NAMALWA (cell line): ENCODE measurements around the gene CELSR3.

Experiments
- DNase-seq: peaks from one replicate; pipeline ENCODE4 v3.0.0-alpha.2; 2015; ENCODE audit warnings: low spot score

Gene CELSR3

GRCh38 chr3:48687220-48687678 lies 24.6 kb upstream of the CELSR3 start:
- no peak for DNase-seq

GRCh38 chr3:48686538-48687219 lies 24.0 kb upstream of the CELSR3 start:
- no peak for DNase-seq

GRCh38 chr3:48685603-48686511 lies 23.2 kb upstream of the CELSR3 start, which contains the start of gene NCKIPSD:
NCKIPSD (minus strand) TSS chr3:48685915; CDS start chr3:48685807, 108 bp downstream.
- peak; percentile 83 for DNase-seq

GRCh38 chr3:48685293-48685602 lies 22.6 kb upstream of the CELSR3 start:
- no peak for DNase-seq

GRCh38 chr3:48684480-48685143 lies 21.9 kb upstream of the CELSR3 start:
- no peak for DNase-seq

- no peak for DNase-seq
Observed at GRCh38 chr3:48684054-48684349, 21.3 kb upstream of the CELSR3 start.

GRCh38 chr3:48682786-48683185 lies 20.1 kb upstream of the CELSR3 start:
- DNase-seq = no peak

GRCh38 chr3:48681974-48682610 lies 19.4 kb upstream of the CELSR3 start:
- DNase-seq = no peak

GRCh38 chr3:48681541-48681880 lies 18.8 kb upstream of the CELSR3 start:
- DNase-seq = no peak

GRCh38 chr3:48680811-48681540 lies 18.3 kb upstream of the CELSR3 start:
- no peak for DNase-seq

- DNase-seq = peak; percentile 34
Observed at GRCh38 chr3:48679411-48680391, 17.0 kb upstream of the CELSR3 start.

GRCh38 chr3:48678566-48679380 lies 16.1 kb upstream of the CELSR3 start:
- no peak for DNase-seq

GRCh38 chr3:48678056-48678455 lies 15.4 kb upstream of the CELSR3 start:
- no peak for DNase-seq

GRCh38 chr3:48674505-48674904 lies 11.8 kb upstream of the CELSR3 start:
- no peak for DNase-seq

GRCh38 chr3:48672522-48672921 lies 9.8 kb upstream of the CELSR3 start:
- no peak for DNase-seq

GRCh38 chr3:48664929-48665328 lies 2.2 kb upstream of the CELSR3 start:
- DNase-seq = no peak

- no peak for DNase-seq
Observed at GRCh38 chr3:48664313-48664644, 1.6 kb upstream of the CELSR3 start.

- peak; percentile 94 for DNase-seq
Observed at GRCh38 chr3:48663489-48664312, 1.0 kb upstream of the CELSR3 start.

- no peak for DNase-seq
Observed at GRCh38 chr3:48662145-48662752, 437 bp downstream of the CELSR3 start.
